ENCODE measurements around the gene CCNC. TPM values are rescaled to one million over a fixed set of nuclear protein-coding genes. Genes with fewer than 3 reads are reported as not detected.

The CCNC gene
- polyA plus RNA-seq, 3 donors, result 79.5 to 83.3 (median 82.9) TPM

GRCh38 chr6:99550046-99550748, 18.3 kb downstream of the CCNC start:
- no peak for DNase-seq (ENCODE audit: low read depth in 3 of 3, low spot score in 2 of 3)

GRCh38 chr6:99548706-99549105, 19.8 kb downstream of the CCNC start:
- no peak for DNase-seq (ENCODE audit: low read depth in 3 of 3, low spot score in 2 of 3)

GRCh38 chr6:99547526-99547925, 20.9 kb downstream of the CCNC start:
- DNase-seq (ENCODE audit: low read depth in 3 of 3, low spot score in 2 of 3), result no peak

GRCh38 chr6:99545442-99545841, 23.0 kb downstream of the CCNC start:
- no peak for DNase-seq (ENCODE audit: low read depth in 3 of 3, low spot score in 2 of 3)

- DNase-seq (ENCODE audit: low read depth in 3 of 3, low spot score in 2 of 3), result no peak
Observed at GRCh38 chr6:99543968-99544367, 24.5 kb downstream of the CCNC start.

- no peak for DNase-seq (ENCODE audit: low read depth in 3 of 3, low spot score in 2 of 3)
Observed at GRCh38 chr6:99530627-99531026, 37.8 kb downstream of the CCNC start.

GRCh38 chr6:99522531-99522930, 45.9 kb downstream of the CCNC start:
- no peak for DNase-seq (ENCODE audit: low read depth in 3 of 3, low spot score in 2 of 3)

GRCh38 chr6:99521633-99522151, 46.8 kb downstream of the CCNC start:
- DNase-seq (ENCODE audit: low read depth in 3 of 3, low spot score in 2 of 3), result peak in 1 of 3 donors; percentile 10

GRCh38 chr6:99520855-99521632, 47.4 kb downstream of the CCNC start:
- peak; percentile 68 to 78 (median 70) for DNase-seq (ENCODE audit: low read depth in 3 of 3, low spot score in 2 of 3)

- DNase-seq (ENCODE audit: low read depth in 3 of 3, low spot score in 2 of 3), result no peak
Observed at GRCh38 chr6:99519446-99519845, 49.0 kb downstream of the CCNC start.

- no peak for DNase-seq (ENCODE audit: low read depth in 3 of 3, low spot score in 2 of 3)
Observed at GRCh38 chr6:99514089-99514488, 54.4 kb downstream of the CCNC start.

- DNase-seq (ENCODE audit: low read depth in 3 of 3, low spot score in 2 of 3), result no peak
Observed at GRCh38 chr6:99512033-99512432, 56.4 kb downstream of the CCNC start.

GRCh38 chr6:99507648-99508047, 60.8 kb downstream of the CCNC start:
- DNase-seq (ENCODE audit: low read depth in 3 of 3, low spot score in 2 of 3), result no peak

GRCh38 chr6:99501762-99502161, 66.7 kb downstream of the CCNC start:
- no peak for DNase-seq (ENCODE audit: low read depth in 3 of 3, low spot score in 2 of 3)

- no peak for DNase-seq (ENCODE audit: low read depth in 3 of 3, low spot score in 2 of 3)
Observed at GRCh38 chr6:99498421-99498820, 70.0 kb downstream of the CCNC start.

GRCh38 chr6:99495466-99495865, 73.0 kb downstream of the CCNC start:
- DNase-seq (ENCODE audit: low read depth in 3 of 3, low spot score in 2 of 3), result no peak

Other genes starting within 250 kb of the CCNC start
- 1 to 10 TPM; 4.7 to 6.9 (median 5.4) TPM for gene FAXC, start 219.0 kb downstream of the CCNC start, polyA plus RNA-seq (ENCODE audit: insufficient read length in 3 of 3)
- 10 to 100 TPM; 13.9 to 14.2 (median 14.2) TPM for gene COQ3, start 174.5 kb downstream of the CCNC start, polyA plus RNA-seq (ENCODE audit: insufficient read length in 3 of 3)
- gene PNISR, start 143.4 kb downstream of the CCNC start, polyA plus RNA-seq (ENCODE audit: insufficient read length in 3 of 3), result 100 to 1,000 TPM; 273 to 352 (median 303) TPM
- gene USP45, start 53.2 kb downstream of the CCNC start, polyA plus RNA-seq (ENCODE audit: insufficient read length in 3 of 3), result 1 to 10 TPM; 8.0 to 9.0 (median 8.7) TPM
- not detected for gene PRDM13, start 38.2 kb upstream of the CCNC start, polyA plus RNA-seq (ENCODE audit: insufficient read length in 3 of 3)